K562 (cell line): ENCODE measurements around the gene RGL2. TPM values are rescaled to one million over a fixed set of nuclear protein-coding genes. Genes with fewer than 3 reads are reported as not detected.
A peak's percentile ranks its signal among the peaks of the same experiment; 100 is the strongest.

Source experiments
- EGR1 ChIP-seq: fragments of 450-650 bp; conservative IDR thresholded peaks from 2 replicates; pipeline ENCODE4 v1.6.1; 2017; ENCODE audit warnings: mild to moderate bottlenecking
- EP400 ChIP-seq: fragments of 450-650 bp; IDR thresholded peaks from 2 replicates; pipeline ENCODE4 v1.6.1; 2017; ENCODE audit warnings: antibody characterized with exemption, mild to moderate bottlenecking, moderate library complexity
- HDAC3 ChIP-seq: fragments of 450-650 bp; IDR thresholded peaks from 2 replicates; pipeline ENCODE4 v1.6.1; 2018; ENCODE audit warnings: borderline replicate concordance, mild to moderate bottlenecking, moderate library complexity; ENCODE audit not compliant: partially characterized antibody
- HMGN3 ChIP-seq: IDR thresholded peaks from 2 replicates; pipeline ENCODE4 v1.6.1; 2011; ENCODE audit warnings: borderline replicate concordance, low read depth, mild to moderate bottlenecking, mixed read lengths, low read length; ENCODE audit not compliant: insufficient read length; ENCODE audit errors: extremely low read depth
- MLLT1 ChIP-seq, 2 experiments: fragments of 450-650 bp; IDR thresholded peaks; 2 replicates each; pipeline ENCODE4 v1.6.1; 2016
- SAFB2 ChIP-seq: fragments of 200-400 bp; formaldehyde crosslinking; IDR thresholded peaks from 2 replicates; pipeline ENCODE4 v1.6.1; 2018; ENCODE audit warnings: borderline replicate concordance, low read length, low read depth, moderate library complexity; ENCODE audit not compliant: severe bottlenecking
- SRSF1 ChIP-seq: fragments of 200-400 bp; formaldehyde crosslinking; IDR thresholded peaks from 2 replicates; pipeline ENCODE4 v1.6.1; 2017; ENCODE audit warnings: mild to moderate bottlenecking, low read depth, low read length, moderate library complexity
- THRB ChIP-seq: fragments of 450-650 bp; formaldehyde crosslinking; conservative IDR thresholded peaks from 2 replicates; pipeline ENCODE4 v1.4.0; 2022; ENCODE audit warnings: mild to moderate bottlenecking, missing genetic modification characterization
- U2AF1 ChIP-seq: fragments of 200-400 bp; formaldehyde crosslinking; optimal IDR thresholded peaks from 2 replicates; pipeline ENCODE3; 2017; ENCODE audit warnings: mild to moderate bottlenecking, low read depth, low read length, moderate library complexity
- ZBTB33 ChIP-seq: sonication (generic); formaldehyde crosslinking; IDR thresholded peaks from 2 replicates; pipeline ENCODE4 v1.8.1; 2023; ENCODE audit warnings: mild to moderate bottlenecking, missing genetic modification reagents
- ZC3H11A ChIP-seq: IDR thresholded peaks from 2 replicates; pipeline ENCODE4 v1.6.1; 2012; ENCODE audit warnings: low read depth, low read length, improper control_type of control experiment
- ZFP30 ChIP-seq: fragments of 250-450 bp; sonication (Bioruptor Pico); IDR thresholded peaks from 2 replicates; pipeline ENCODE4 v1.8.0; 2022; ENCODE audit warnings: moderate library complexity, mild to moderate bottlenecking, inconsistent platforms, borderline replicate concordance
- ZNF280B ChIP-seq: fragments of 250-450 bp; sonication (Bioruptor Pico); IDR thresholded peaks from 2 replicates; pipeline ENCODE4 v1.5.1; 2021; ENCODE audit warnings: mild to moderate bottlenecking
- polyA plus RNA-seq, 8 experiments: library from polyadenylated mRNA; depleted of rRNA in 4 of 8; stranded (reverse) in 5 of 8; unstranded in 3 of 8; fragments of >200 nt; fragmentation: Nextera tagmentation in 2 of 8; fragmentation: Illumina TruSeq in 1 of 8; extraction: Ambion mirVana in 2 of 8; extraction: Trizol in 1 of 8; gene quantifications; 2 replicates each; pipeline versions ENCODE4 v1.2.1 to v1.2.3, GENCODE V29; 2011 to 2014; ENCODE audit warnings: inconsistent platforms in 1 of 8, missing spikeins in 1 of 8
- total RNA-seq, 7 experiments: library from RNA; depleted of rRNA in 6 of 7; stranded (reverse); fragments of >200 nt in 6 of 7; fragmentation: Illumina TruSeq in 2 of 7; extraction: Trizol in 2 of 7; gene quantifications; 2 replicates each; pipeline versions ENCODE4 v1.2.1 to v1.2.3, GENCODE V29; 2011 to 2021; ENCODE audit warnings: low replicate concordance in 1 of 7
- TF ChIP-seq, protein P1 (sequence below): fragments of 200-800 bp; sonication (Bioruptor generic); IDR thresholded peaks from 2 replicates; pipeline ENCODE4 v1.6.1; 2017; ENCODE audit warnings: missing genetic modification characterization, missing compliant biosample characterization
- TF ChIP-seq, protein P2 (sequence below): fragments of 250-450 bp; sonication (Bioruptor Pico); IDR thresholded peaks from 2 replicates; pipeline ENCODE4 v1.4.0; 2020; ENCODE audit warnings: mild to moderate bottlenecking, moderate library complexity, borderline replicate concordance

The RGL2 gene
- total and polyA plus RNA-seq, 9 of the 15 experiments (the other 6 are each of a cell fraction or from before 2014, with no cell fraction given), result 1.8 to 57.1 (median 19.5) TPM

- peak; percentile 50; the same call in 1 of the 2 replicates for TF ChIP-seq EGR1
- TF ChIP-seq HMGN3, result no peak
- no peak; a peak in 2 of 4 replicates for TF ChIP-seq MLLT1 (IDR thresholded peaks at IDR 0.05)
- no peak for TF ChIP-seq ZC3H11A
- TF ChIP-seq HDAC3, result no peak
- no peak for TF ChIP-seq ZBTB33 (CRISPR knock-in tag)
- TF ChIP-seq U2AF1, result peak; percentile 30
- TF ChIP-seq, protein P1, sequence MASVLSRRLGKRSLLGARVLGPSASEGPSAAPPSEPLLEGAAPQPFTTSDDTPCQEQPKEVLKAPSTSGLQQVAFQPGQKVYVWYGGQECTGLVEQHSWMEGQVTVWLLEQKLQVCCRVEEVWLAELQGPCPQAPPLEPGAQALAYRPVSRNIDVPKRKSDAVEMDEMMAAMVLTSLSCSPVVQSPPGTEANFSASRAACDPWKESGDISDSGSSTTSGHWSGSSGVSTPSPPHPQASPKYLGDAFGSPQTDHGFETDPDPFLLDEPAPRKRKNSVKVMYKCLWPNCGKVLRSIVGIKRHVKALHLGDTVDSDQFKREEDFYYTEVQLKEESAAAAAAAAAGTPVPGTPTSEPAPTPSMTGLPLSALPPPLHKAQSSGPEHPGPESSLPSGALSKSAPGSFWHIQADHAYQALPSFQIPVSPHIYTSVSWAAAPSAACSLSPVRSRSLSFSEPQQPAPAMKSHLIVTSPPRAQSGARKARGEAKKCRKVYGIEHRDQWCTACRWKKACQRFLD (CRISPR knock-in tag), result no peak
- TF ChIP-seq EP400, result no peak; the same call in none of the 2 replicates
- TF ChIP-seq SAFB2, result no peak
- no peak for TF ChIP-seq THRB
- no peak for TF ChIP-seq ZNF280B (CRISPR knock-in tag)
- TF ChIP-seq SRSF1, result no peak
- TF ChIP-seq, protein P2, sequence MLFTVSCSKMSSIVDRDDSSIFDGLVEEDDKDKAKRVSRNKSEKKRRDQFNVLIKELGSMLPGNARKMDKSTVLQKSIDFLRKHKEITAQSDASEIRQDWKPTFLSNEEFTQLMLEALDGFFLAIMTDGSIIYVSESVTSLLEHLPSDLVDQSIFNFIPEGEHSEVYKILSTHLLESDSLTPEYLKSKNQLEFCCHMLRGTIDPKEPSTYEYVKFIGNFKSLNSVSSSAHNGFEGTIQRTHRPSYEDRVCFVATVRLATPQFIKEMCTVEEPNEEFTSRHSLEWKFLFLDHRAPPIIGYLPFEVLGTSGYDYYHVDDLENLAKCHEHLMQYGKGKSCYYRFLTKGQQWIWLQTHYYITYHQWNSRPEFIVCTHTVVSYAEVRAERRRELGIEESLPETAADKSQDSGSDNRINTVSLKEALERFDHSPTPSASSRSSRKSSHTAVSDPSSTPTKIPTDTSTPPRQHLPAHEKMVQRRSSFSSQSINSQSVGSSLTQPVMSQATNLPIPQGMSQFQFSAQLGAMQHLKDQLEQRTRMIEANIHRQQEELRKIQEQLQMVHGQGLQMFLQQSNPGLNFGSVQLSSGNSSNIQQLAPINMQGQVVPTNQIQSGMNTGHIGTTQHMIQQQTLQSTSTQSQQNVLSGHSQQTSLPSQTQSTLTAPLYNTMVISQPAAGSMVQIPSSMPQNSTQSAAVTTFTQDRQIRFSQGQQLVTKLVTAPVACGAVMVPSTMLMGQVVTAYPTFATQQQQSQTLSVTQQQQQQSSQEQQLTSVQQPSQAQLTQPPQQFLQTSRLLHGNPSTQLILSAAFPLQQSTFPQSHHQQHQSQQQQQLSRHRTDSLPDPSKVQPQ, result no peak
- no peak for TF ChIP-seq ZFP30 (CRISPR knock-in tag)
Observed at GRCh38 chr6:33273129-33273923, 25.4 kb downstream of the RGL2 start (continued).
